Esophagus squamous epithelium (tissue), 4 donors: Measurements from ENCODE around the gene PTCSC3.

Source experiments
- POLR2A ChIP-seq, 4 donors: fragments of 450-650 bp; IDR thresholded peaks; one replicate each; pipeline ENCODE4 v1.6.1; 2017; ENCODE audit warnings: antibody characterized with exemption in 4 of 4, mild to moderate bottlenecking in 4 of 4, moderate library complexity in 3 of 4
- TF ChIP-seq, protein P1 (sequence below), 6 experiments: fragments of 450-650 bp in 4 of 6; fragments of 200-600 bp in 2 of 6; sonication (generic) in 2 of 6; IDR thresholded peaks; one replicate each; pipeline ENCODE4 v1.5.1; 2016 to 2019; ENCODE audit warnings: antibody characterized with exemption in 6 of 6, mild to moderate bottlenecking in 4 of 6, moderate library complexity in 4 of 6

DNA sequence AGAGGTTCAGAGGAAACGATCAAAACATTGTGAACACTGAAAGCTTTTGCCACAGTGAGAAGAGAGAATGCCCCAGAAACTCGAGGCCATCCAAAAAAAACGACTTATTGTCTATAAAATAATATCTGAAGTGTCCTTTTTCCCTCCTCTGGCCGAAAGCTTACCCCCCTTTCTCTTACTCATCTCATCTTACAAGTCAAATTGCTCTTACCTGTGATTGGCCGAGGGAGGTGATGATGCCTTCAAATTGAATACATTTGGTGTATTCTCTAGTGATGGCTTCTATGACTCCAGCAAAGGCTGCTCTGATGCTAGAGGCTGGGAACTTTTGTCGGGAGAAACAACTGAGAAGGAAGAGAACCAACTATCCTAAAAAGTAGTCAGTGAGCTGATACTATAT, 90.7 kb downstream of the PTCSC3 start:
- TF ChIP-seq, protein P1, sequence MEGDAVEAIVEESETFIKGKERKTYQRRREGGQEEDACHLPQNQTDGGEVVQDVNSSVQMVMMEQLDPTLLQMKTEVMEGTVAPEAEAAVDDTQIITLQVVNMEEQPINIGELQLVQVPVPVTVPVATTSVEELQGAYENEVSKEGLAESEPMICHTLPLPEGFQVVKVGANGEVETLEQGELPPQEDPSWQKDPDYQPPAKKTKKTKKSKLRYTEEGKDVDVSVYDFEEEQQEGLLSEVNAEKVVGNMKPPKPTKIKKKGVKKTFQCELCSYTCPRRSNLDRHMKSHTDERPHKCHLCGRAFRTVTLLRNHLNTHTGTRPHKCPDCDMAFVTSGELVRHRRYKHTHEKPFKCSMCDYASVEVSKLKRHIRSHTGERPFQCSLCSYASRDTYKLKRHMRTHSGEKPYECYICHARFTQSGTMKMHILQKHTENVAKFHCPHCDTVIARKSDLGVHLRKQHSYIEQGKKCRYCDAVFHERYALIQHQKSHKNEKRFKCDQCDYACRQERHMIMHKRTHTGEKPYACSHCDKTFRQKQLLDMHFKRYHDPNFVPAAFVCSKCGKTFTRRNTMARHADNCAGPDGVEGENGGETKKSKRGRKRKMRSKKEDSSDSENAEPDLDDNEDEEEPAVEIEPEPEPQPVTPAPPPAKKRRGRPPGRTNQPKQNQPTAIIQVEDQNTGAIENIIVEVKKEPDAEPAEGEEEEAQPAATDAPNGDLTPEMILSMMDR (IDR thresholded peaks at IDR 0.05), result no peak
- no peak for TF ChIP-seq POLR2A (IDR thresholded peaks at IDR 0.05)
